HepG2 (cell line): ENCODE data around the gene PTEN.

Source experiments
- CTCF ChIP-seq: sonication (generic); formaldehyde crosslinking; IDR thresholded peaks from 2 replicates; pipeline ENCODE4 v1.5.0; 2020; ENCODE audit warnings: mild to moderate bottlenecking, missing genetic modification reagents, moderate library complexity
- GABPA ChIP-seq, 2 experiments: IDR thresholded peaks; 2 replicates each; pipeline ENCODE4 v1.6.1; 2011 to 2016; ENCODE audit warnings: low read depth in 2 of 2, low read length in 1 of 2, missing biosample characterization in 1 of 2, missing genetic modification characterization in 1 of 2
- HOXA7 ChIP-seq: sonication (generic); formaldehyde crosslinking; IDR thresholded peaks from 2 replicates; pipeline ENCODE4 v1.8.1; 2022; ENCODE audit warnings: mild to moderate bottlenecking, missing genetic modification reagents, moderate library complexity
- KLF11 ChIP-seq: IDR thresholded peaks from 2 replicates; pipeline ENCODE4 v1.6.1; 2016; ENCODE audit warnings: missing compliant biosample characterization
- NPAS2 ChIP-seq: sonication (generic); formaldehyde crosslinking; IDR thresholded peaks from 2 replicates; pipeline ENCODE4 v1.8.0; 2022; ENCODE audit warnings: mild to moderate bottlenecking, missing genetic modification reagents, borderline replicate concordance
- PATZ1 ChIP-seq: sonication (generic); formaldehyde crosslinking; IDR thresholded peaks from 2 replicates; pipeline ENCODE4 v1.4.0; 2020; ENCODE audit warnings: missing genetic modification reagents
- ZBTB43 ChIP-seq: sonication (generic); formaldehyde crosslinking; conservative IDR thresholded peaks from 2 replicates; pipeline ENCODE4 v1.4.0; 2020; ENCODE audit warnings: missing genetic modification reagents
- ZNF367 ChIP-seq: sonication (generic); formaldehyde crosslinking; IDR thresholded peaks from 2 replicates; pipeline ENCODE4 v1.4.0; 2020; ENCODE audit warnings: missing genetic modification reagents, borderline replicate concordance

GRCh38 chr10:87935290-87936141 lies 72.1 kb downstream of the PTEN start:
- TF ChIP-seq ZNF367 (CRISPR knock-in tag) (no peak), HOXA7 (no peak), CTCF (CRISPR knock-in tag) (no peak), ZBTB43 (no peak), GABPA (IDR thresholded peaks at IDR 0.05; ENCODE audit: low read depth, low read length) (no peak), GABPA (CRISPR knock-in tag; IDR thresholded peaks at IDR 0.05; ENCODE audit: low read depth) (no peak), NPAS2 (CRISPR knock-in tag) (no peak), KLF11 (CRISPR knock-in tag) (no peak), PATZ1 (CRISPR knock-in tag) (no peak)
